Skeletal muscle satellite cell (primary cell): ENCODE measurements around the gene PREX1.

ENCODE experiments used
- H3K27me3 ChIP-seq: 2 replicates; pipeline ENCODE4 v1.7.0; 2013; ENCODE audit warnings: low read length; ENCODE audit not compliant: control insufficient read depth, insufficient read depth
- H3K36me3 ChIP-seq: 2 replicates; pipeline ENCODE4 v1.7.0; 2013; ENCODE audit warnings: mild to moderate bottlenecking, control low read depth, low read length; ENCODE audit not compliant: insufficient read depth
- H3K4me1 ChIP-seq: 2 replicates; pipeline ENCODE4 v1.7.0; 2013; ENCODE audit warnings: low read length; ENCODE audit not compliant: control insufficient read depth, insufficient read depth
- H3K4me2 ChIP-seq: 2 replicates; pipeline ENCODE4 v1.7.0; 2013; ENCODE audit warnings: mild to moderate bottlenecking, low read length
- H3K4me3 ChIP-seq: 2 replicates; pipeline ENCODE4 v1.7.0; 2013; ENCODE audit warnings: low read length
- H3K9ac ChIP-seq: 2 replicates; pipeline ENCODE4 v1.7.0; 2013; ENCODE audit warnings: mild to moderate bottlenecking, low read depth, low read length, moderate library complexity
- H3K9me3 ChIP-seq: replicated peaks from 2 replicates; pipeline ENCODE4 v1.7.0; 2013; ENCODE audit warnings: mild to moderate bottlenecking, control low read depth, low read length

Gene PREX1

DNA sequence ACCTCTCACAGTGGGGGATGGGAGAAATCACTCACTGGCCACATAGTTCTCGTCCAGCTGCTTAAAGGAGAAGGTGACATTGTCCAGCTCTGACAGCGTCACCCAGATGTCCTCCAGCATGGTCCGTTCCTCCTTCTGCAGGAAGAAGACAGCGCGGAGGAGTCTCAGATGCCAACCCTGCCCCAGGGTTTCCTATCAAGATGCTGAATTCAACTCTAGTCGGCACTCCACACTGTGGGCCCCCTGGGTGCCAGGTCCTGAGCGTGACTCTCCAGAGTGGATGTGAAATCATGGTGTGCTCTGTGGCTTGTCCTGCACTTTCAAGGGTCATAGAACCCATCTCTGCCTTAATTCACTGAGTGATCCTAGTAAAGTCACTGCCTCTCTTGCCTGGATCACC lies 193.2 kb downstream of the PREX1 start:
- H3K36me3 ChIP-seq: no peaks in the 10 kb centered on the region
- H3K27me3 ChIP-seq: no peaks in the 10 kb centered on the region
- no peak overlapping the region for H3K4me2 ChIP-seq
- H3K9me3 ChIP-seq: no peaks in the 10 kb centered on the region
- H3K9ac ChIP-seq: no peak overlapping the region
- H3K4me3 ChIP-seq: no peak overlapping the region
- peaks cover 12% of the 10 kb centered on the region for H3K4me1 ChIP-seq

DNA sequence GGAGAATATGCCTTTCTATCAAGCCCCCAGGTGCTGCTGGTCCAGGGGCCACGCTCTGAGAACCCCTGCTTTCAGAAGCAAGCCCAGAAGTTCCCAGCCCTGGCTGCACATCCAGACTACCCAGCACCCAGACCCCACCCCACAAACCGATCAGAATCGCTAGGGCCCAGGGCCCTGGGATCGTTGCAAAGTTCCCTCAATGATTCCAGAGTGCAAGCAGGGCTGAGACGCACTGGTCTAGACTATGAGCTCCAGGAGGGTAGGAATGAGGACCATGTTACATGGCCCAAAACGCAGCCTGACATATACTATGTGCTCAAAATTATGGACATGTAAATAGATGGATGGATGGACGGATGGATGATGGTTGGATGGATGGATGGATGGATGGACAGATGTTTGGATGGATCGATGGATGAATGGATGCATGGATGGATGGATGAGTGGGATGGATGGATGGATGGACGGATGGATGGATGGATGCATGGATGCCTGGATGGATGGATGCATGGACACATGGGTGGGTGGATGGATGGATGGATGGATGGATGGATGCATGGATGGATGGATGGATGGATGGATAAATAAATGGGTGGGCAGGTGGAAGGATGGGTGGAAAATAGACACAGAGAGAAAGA lies 194.1 kb downstream of the PREX1 start:
- Histone ChIP-seq H3K4me1 (peaks cover 10% of the 10 kb centered on the region), H3K4me2 (no peak overlapping the region), H3K36me3 (no peaks in the 10 kb centered on the region), H3K27me3 (no peaks in the 10 kb centered on the region), H3K9ac (no peak overlapping the region), H3K9me3 (no peaks in the 10 kb centered on the region), H3K4me3 (no peak overlapping the region)

DNA sequence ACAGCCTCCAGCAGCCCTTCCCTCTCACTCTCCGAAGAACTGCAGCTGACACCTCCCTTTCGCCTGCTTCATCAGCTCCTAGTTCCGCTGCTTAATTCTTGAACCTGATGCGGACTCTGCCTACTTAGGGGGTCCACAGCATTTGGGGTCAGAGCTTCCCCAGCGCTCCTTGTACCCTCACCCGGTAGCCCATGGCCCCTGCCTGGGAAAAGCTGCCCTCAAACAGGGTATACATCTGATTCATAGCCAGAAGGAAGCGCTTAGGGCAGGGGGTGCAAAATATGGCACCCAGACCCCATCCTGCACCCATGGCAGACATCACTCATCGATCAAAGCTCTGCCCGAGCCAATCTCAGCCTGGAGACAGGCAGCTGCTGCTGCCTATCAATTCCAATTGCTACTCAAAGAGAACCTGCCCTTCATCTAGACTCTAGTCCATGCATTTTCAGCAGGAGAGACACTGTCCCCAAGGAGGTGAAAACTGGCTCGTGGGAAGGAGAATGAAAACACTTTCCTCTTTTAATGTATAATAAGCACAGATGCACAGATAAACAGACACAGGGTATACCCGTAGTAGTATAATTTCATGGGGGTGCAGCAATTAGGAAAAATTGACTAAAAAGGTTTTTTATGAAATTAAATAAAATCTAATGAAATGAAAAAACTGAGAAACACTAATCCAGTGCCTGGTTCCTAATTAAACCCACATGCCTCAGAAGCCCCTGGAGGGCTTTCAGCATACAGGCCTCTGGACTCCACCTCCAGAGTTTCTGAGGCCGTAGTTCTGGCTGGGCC lies 194.8 kb downstream of the PREX1 start:
- no peak overlapping the region for H3K4me3 ChIP-seq
- H3K36me3 ChIP-seq: no peaks in the 10 kb centered on the region
- peaks cover 2% of the 10 kb centered on the region for H3K4me1 ChIP-seq
- H3K9ac ChIP-seq: no peak overlapping the region
- H3K27me3 ChIP-seq: no peaks in the 10 kb centered on the region
- no peak overlapping the region for H3K4me2 ChIP-seq
- H3K9me3 ChIP-seq: no peaks in the 10 kb centered on the region

DNA sequence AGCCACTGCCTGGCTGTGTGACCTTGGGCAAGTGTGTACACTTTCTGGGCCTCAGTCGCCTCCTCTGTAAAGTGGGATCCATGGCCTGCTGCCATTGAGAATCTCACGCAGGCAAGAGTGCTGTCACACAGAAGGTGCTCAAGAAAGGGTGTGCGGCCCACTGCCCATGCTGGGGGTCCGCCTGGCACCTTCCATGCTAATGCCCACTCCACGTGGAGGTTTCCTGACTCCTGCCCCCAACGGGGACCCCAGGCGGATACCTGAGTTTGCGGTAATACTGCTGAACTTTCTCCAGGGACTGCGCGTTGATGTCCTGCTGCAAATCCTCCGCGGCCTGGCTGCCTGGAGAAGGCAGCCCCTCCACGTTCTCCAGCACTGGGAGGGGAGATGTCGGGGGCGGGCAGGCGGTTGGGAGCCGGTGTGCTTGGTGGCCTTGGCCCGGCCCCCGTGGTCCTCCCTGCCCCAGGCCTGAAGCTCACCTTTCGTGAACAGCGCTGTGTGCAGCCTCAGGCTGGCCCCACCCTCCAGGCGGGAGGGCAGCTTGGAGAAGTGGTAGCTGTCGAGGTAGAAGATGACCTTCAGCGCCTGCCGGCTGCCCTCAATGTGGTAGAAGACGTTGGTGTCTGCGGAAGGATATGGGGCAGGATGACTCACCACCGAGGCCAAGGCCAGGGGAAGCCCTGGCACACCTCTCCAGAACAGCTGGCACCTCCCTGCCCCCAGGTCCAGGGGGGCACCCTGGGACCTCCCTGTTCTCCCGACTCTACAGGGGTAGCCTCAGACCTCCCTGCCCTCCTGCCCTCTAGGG lies 195.6 kb downstream of the PREX1 start:
- Histone ChIP-seq H3K36me3 (no peaks in the 10 kb centered on the region), H3K4me3 (no peak overlapping the region), H3K4me2 (no peak overlapping the region), H3K27me3 (no peaks in the 10 kb centered on the region), H3K4me1 (no peaks in the 10 kb centered on the region), H3K9me3 (no peaks in the 10 kb centered on the region), H3K9ac (no peak overlapping the region)

DNA sequence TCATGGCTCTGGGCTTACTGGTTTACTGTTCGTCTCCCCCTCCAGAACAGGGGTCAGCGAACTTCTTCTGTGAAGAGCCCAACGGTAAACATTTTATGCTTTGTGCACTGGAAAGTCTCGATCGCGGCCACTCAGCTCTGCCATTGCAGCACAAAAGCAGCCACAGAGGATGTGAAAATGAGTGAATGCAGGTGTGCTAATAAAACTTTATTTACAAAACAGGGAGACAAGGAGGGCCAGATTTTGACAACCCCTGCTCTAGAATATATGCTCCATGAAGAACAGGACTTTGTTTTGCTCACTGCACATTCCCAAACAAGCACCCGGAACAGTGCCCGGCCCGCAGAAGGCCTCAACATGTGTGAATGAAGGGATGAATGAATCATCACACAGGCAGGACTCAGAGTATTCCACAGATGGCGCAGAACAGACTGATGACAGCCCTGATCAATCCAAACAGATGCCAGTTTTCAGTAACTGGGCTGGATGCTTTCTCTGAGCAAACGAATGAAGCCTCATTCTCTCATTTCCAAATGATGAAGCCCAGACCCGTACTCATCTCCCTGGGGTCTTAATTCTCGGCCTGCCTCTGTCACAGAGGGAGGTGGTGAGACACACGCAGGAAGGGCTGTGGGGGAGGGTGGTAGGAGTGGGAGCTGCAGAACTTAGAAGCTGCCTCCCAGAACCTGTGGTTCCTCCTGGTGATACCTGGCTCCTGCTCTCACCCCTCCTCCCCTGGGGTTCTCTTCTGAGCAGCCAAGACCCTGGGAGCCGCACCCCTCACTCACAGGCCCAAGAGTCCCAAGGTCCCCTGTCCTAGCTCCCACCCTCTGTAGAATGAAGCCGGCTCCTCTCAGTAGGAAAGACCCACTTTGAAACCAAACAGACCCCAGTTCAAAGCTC lies 196.4 kb downstream of the PREX1 start:
- Histone ChIP-seq H3K4me3 (no peak overlapping the region), H3K9ac (no peak overlapping the region), H3K9me3 (no peaks in the 10 kb centered on the region), H3K27me3 (no peaks in the 10 kb centered on the region), H3K4me1 (no peaks in the 10 kb centered on the region), H3K4me2 (no peak overlapping the region), H3K36me3 (no peaks in the 10 kb centered on the region)

DNA sequence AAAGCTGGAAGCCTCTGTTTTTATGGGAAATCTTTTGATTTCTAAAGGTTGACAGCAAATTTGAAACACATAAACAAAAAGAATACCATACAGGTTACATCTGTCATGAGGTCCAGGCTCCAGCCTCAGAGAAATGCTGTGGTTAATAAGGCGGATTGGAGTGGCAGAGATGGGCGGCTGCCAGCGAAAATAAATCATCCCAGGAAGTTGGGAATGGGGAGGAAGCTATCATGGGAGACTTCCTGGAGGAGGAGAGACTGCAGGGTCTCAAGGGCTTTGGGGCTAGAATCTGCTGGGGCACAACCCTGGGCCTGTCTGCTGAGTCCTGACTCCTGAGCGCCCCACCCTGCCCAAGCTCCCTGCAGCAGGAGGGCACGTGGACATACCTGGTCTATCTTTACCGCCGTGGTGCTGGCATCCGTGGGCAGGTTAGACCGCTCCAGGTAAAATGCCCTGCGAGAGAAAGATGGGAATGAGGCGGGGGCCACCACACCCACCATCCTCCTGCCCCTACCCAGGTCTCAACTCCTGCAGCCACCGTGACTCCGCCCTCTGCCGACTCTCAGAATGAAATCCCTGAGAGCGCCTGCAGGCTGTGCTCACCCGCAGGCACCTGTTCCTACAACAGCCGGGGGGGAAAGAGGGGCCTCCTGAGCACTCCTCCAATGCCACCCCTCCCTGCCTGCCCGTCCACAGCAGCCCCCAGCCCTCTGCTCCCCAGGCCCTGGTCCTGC lies 197.3 kb downstream of the PREX1 start:
- Histone ChIP-seq H3K9ac (no peak overlapping the region), H3K36me3 (no peaks in the 10 kb centered on the region), H3K27me3 (no peaks in the 10 kb centered on the region), H3K4me3 (no peak overlapping the region), H3K4me1 (no peaks in the 10 kb centered on the region), H3K9me3 (no peaks in the 10 kb centered on the region), H3K4me2 (no peak overlapping the region)

- H3K36me3 ChIP-seq: no peaks in the 10 kb centered on the region
- H3K4me1 ChIP-seq: no peaks in the 10 kb centered on the region
- no peaks in the 10 kb centered on the region for H3K27me3 ChIP-seq
- H3K9ac ChIP-seq: no peak overlapping the region
- no peak overlapping the region for H3K4me3 ChIP-seq
- H3K9me3 ChIP-seq: no peaks in the 10 kb centered on the region
- no peak overlapping the region for H3K4me2 ChIP-seq
Observed at GRCh38 chr20:48629960-48630315, 197.9 kb downstream of the PREX1 start.

- H3K4me1 ChIP-seq: no peaks in the 10 kb centered on the region
- H3K4me2 ChIP-seq: no peak overlapping the region
- H3K9me3 ChIP-seq: no peaks in the 10 kb centered on the region
- H3K27me3 ChIP-seq: no peaks in the 10 kb centered on the region
- H3K9ac ChIP-seq: no peak overlapping the region
- H3K36me3 ChIP-seq: no peaks in the 10 kb centered on the region
- H3K4me3 ChIP-seq: no peak overlapping the region
Observed at GRCh38 chr20:48629069-48629959, 198.5 kb downstream of the PREX1 start.

- no peaks in the 10 kb centered on the region for H3K36me3 ChIP-seq
- no peak overlapping the region for H3K4me3 ChIP-seq
- no peak overlapping the region for H3K4me2 ChIP-seq
- H3K4me1 ChIP-seq: no peaks in the 10 kb centered on the region
- no peaks in the 10 kb centered on the region for H3K9me3 ChIP-seq
- H3K9ac ChIP-seq: no peak overlapping the region
- H3K27me3 ChIP-seq: no peaks in the 10 kb centered on the region
Observed at GRCh38 chr20:48627737-48628128, 200.1 kb downstream of the PREX1 start.
